Neural cell (in vitro differentiated cells): Measurements from ENCODE around the gene ADCY1.

Experiments
- CTCF ChIP-seq: fragments of 450-650 bp; IDR thresholded peaks from 2 replicates; pipeline ENCODE4 v1.5.1; 2014; ENCODE audit warnings: antibody characterized with exemption, mild to moderate bottlenecking, moderate library complexity; ENCODE audit not compliant: poor library complexity, severe bottlenecking
- EP300 ChIP-seq: fragments of 450-650 bp; conservative IDR thresholded peaks from 2 replicates; pipeline ENCODE4 v1.6.1; 2014; ENCODE audit warnings: antibody characterized with exemption, mild to moderate bottlenecking, moderate library complexity; ENCODE audit not compliant: poor library complexity, severe bottlenecking
- EZH2 ChIP-seq: fragments of 200-600, 300-800 bp; shearing (Covaris generic), sonication (generic); IDR thresholded peaks from 2 replicates; pipeline ENCODE4 v1.6.1; 2014; ENCODE audit warnings: antibody characterized with exemption, low read length, borderline replicate concordance, mild to moderate bottlenecking; ENCODE audit not compliant: insufficient read depth, poor library complexity, severe bottlenecking
- POLR2AphosphoS5 ChIP-seq: IDR thresholded peaks from 2 replicates; pipeline ENCODE4 v1.6.1; 2012
- RAD21 ChIP-seq: fragments of 450-650 bp; conservative IDR thresholded peaks from 2 replicates; pipeline ENCODE4 v1.6.1; 2014; ENCODE audit warnings: antibody characterized with exemption, mild to moderate bottlenecking, moderate library complexity
- TAF1 ChIP-seq: IDR thresholded peaks from 2 replicates; pipeline ENCODE4 v1.6.1; 2012; ENCODE audit warnings: low read depth

GRCh38 chr7:45662018-45662417 is 87.8 kb downstream of the ADCY1 start:
- TF ChIP-seq CTCF (no peak), EZH2 (no peak), TAF1 (no peak), EP300 (no peak), POLR2AphosphoS5 (no peak), RAD21 (no peak)
